ENCODE results near the gene OR52B6. TPM values are rescaled to one million over a fixed set of nuclear protein-coding genes. Genes with fewer than 3 reads are reported as not detected.

Gene OR52B6
- total RNA-seq, 3 donors from 2014 or later, result not detected

DNA sequence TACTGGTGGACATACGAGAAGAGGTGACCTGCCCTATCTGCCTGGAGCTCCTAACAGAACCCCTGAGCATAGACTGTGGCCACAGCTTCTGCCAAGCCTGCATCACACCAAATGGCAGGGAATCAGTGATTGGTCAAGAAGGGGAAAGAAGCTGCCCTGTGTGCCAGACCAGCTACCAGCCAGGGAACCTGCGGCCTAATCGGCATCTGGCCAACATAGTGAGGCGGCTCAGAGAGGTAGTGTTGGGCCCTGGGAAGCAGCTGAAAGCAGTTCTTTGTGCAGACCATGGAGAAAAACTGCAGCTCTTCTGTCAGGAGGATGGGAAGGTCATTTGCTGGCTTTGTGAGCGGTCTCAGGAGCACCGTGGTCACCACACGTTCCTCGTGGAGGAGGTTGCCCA lies 22.6 kb downstream of the OR52B6 start:
- Histone ChIP-seq H3K27ac (peak overlapping the region; percentile 54 to 63), H3K27me3 (no peaks in the 10 kb centered on the region), H3K4me3 (no peak overlapping the region), H3K9me3 (no peaks in the 10 kb centered on the region), H3K36me3 (no peaks in the 10 kb centered on the region), H3K4me1 (peaks cover 0 to 5% of the 10 kb centered on the region in 2 donors)
- TF ChIP-seq, protein P1, sequence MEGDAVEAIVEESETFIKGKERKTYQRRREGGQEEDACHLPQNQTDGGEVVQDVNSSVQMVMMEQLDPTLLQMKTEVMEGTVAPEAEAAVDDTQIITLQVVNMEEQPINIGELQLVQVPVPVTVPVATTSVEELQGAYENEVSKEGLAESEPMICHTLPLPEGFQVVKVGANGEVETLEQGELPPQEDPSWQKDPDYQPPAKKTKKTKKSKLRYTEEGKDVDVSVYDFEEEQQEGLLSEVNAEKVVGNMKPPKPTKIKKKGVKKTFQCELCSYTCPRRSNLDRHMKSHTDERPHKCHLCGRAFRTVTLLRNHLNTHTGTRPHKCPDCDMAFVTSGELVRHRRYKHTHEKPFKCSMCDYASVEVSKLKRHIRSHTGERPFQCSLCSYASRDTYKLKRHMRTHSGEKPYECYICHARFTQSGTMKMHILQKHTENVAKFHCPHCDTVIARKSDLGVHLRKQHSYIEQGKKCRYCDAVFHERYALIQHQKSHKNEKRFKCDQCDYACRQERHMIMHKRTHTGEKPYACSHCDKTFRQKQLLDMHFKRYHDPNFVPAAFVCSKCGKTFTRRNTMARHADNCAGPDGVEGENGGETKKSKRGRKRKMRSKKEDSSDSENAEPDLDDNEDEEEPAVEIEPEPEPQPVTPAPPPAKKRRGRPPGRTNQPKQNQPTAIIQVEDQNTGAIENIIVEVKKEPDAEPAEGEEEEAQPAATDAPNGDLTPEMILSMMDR (IDR thresholded peaks at IDR 0.05), result no peak
- TF ChIP-seq POLR2AphosphoS5 (IDR thresholded peaks at IDR 0.05) (no peak), POLR2A (IDR thresholded peaks at IDR 0.05) (no peak)
- DNase-seq (ENCODE audit: low spot score in 2 of 2), result peak; percentile 74 to 75
- intact Hi-C loops (cut with DNase I; ENCODE audit: low total_unique reads), result no loop called here

DNA sequence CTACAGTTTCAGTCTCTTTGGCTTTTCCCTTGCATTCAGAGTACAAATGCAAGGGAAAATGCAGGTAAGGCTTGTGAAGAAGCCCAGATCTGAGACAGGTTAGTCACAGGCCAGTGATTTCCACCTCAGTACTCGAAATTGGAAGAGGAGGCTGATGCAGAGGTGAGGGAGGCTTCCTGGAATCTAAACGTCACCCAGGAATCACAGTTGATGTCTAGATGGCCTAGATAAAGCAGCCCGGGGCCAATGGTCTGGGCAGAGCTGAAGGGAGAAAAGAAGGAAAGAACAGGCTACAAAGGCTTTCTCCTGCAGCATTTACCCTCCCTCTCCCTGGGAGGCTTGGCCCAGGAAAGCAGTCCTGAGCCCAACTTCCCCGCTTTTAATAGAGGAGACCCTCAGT lies 24.2 kb downstream of the OR52B6 start:
- no peak overlapping the region for H3K4me3 ChIP-seq
- intact Hi-C loops (cut with DNase I; ENCODE audit: low total_unique reads), result no loop called here
- no peaks in the 10 kb centered on the region for H3K9me3 ChIP-seq
- TF ChIP-seq POLR2A (IDR thresholded peaks at IDR 0.05) (no peak), POLR2AphosphoS5 (IDR thresholded peaks at IDR 0.05) (no peak)
- TF ChIP-seq, protein P1 (IDR thresholded peaks at IDR 0.05), result no peak
- H3K27me3 ChIP-seq, result no peaks in the 10 kb centered on the region
- peaks cover 0 to 5% of the 10 kb centered on the region in 2 donors for H3K4me1 ChIP-seq
- H3K27ac ChIP-seq, result no peak overlapping the region
- no peaks in the 10 kb centered on the region for H3K36me3 ChIP-seq
- DNase-seq (ENCODE audit: low spot score in 2 of 2), result no peak

DNA sequence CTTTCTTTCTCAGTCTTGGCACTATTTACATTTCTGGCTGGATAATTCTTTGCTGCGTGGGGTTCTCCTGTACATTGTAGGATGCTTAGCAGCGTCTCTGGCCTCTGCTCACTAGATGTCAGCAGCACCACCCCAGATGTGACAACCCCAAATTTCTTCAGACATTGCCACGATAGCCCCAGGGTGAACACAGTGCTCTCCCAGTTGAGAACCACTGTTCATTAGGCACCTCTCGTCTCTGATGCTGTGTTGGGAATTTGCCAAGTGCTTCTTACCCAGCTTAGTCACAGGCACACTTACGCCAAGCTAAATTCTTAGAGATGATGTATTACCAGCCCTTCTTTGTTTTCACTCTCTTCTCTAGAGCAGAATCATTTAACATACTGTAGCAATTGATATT lies 25.2 kb downstream of the OR52B6 start:
- intact Hi-C loops (cut with DNase I; ENCODE audit: low total_unique reads), result no loop called here

DNA sequence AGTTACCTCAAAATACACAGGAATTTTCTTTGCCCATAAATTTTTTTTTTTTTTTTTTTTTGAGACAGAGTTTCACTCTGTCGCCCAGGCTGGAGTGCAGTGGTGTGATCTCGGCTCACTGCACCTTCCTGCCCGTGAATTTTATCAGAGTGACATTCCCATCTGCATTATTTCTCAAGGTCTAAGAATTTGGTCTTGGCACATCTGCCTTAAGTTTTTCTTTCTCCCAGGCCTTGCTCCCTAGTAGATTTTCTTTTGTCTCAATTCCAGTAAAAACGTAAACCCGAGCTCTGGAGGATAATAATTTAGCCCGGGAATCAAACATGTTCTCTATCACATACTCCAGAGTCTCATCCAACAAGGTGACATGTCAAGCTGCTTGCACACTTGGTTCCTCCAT lies 28.1 kb downstream of the OR52B6 start:
- H3K4me1 ChIP-seq, result no peaks in the 10 kb centered on the region
- H3K9me3 ChIP-seq, result no peaks in the 10 kb centered on the region
- intact Hi-C loops (cut with DNase I; ENCODE audit: low total_unique reads), result no loop called here
- no peaks in the 10 kb centered on the region for H3K36me3 ChIP-seq
- DNase-seq (ENCODE audit: low spot score in 2 of 2), result no peak
- H3K27ac ChIP-seq, result no peak overlapping the region
- H3K4me3 ChIP-seq, result no peak overlapping the region
- H3K27me3 ChIP-seq, result no peaks in the 10 kb centered on the region
- no peak for TF ChIP-seq POLR2A (IDR thresholded peaks at IDR 0.05)
- TF ChIP-seq POLR2AphosphoS5 (IDR thresholded peaks at IDR 0.05), result no peak
- TF ChIP-seq, protein P1 (IDR thresholded peaks at IDR 0.05), result no peak

More for the DNA sequence above, 25.2 kb downstream of the OR52B6 start:
- Histone ChIP-seq H3K9me3 (no peaks in the 10 kb centered on the region), H3K27me3 (no peaks in the 10 kb centered on the region), H3K36me3 (no peaks in the 10 kb centered on the region), H3K4me3 (no peak overlapping the region), H3K27ac (no peak overlapping the region), H3K4me1 (no peaks in the 10 kb centered on the region)
- no peak for DNase-seq (ENCODE audit: low spot score in 2 of 2)
- TF ChIP-seq POLR2AphosphoS5 (IDR thresholded peaks at IDR 0.05), result no peak
- no peak for TF ChIP-seq POLR2A (IDR thresholded peaks at IDR 0.05)
- TF ChIP-seq, protein P1 (IDR thresholded peaks at IDR 0.05), result no peak

DNA sequence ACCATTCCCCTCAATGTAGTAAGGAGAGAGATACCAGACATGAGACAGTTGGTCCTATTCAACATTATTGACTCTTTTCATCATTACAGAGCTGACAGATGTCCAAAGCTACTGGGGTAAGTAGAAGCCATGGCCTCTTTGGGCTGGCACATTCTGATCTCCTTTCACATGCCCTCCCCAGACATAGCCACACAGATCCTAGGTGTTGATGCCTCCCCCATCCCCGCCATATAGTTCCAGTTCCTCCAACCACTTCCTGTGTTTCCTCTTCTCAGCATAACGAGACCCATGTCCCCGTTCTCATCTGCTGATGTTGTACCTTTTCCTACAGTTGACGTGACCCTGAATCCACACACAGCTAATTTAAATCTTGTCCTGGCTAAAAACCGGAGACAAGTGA lies 29.8 kb downstream of the OR52B6 start:
- Histone ChIP-seq H3K4me3 (no peak overlapping the region), H3K4me1 (no peaks in the 10 kb centered on the region), H3K27me3 (no peaks in the 10 kb centered on the region), H3K9me3 (no peaks in the 10 kb centered on the region), H3K27ac (no peak overlapping the region), H3K36me3 (no peaks in the 10 kb centered on the region)
- intact Hi-C loops (cut with DNase I; ENCODE audit: low total_unique reads), result no loop called here
- TF ChIP-seq, protein P1 (IDR thresholded peaks at IDR 0.05), result no peak
- TF ChIP-seq POLR2A (IDR thresholded peaks at IDR 0.05) (no peak), POLR2AphosphoS5 (IDR thresholded peaks at IDR 0.05) (no peak)
- no peak for DNase-seq (ENCODE audit: low spot score in 2 of 2)

Data from breast epithelium (tissue), 4 donors.